T-cell (primary cell): ENCODE data around the gene FHIT. TPM values are rescaled to one million over a fixed set of nuclear protein-coding genes. Genes with fewer than 3 reads are reported as not detected.

Source experiments
- ATAC-seq, 4 experiments: fragments of 200-7000 bp in 3 of 4; fragments of 150-1000 bp in 1 of 4; cut with Tn5 transposase; replicated peaks in 1 of 4; 1 replicate in 3 of 4; 2 replicates in 1 of 4; pipeline ENCODE4 v1.10.0; 2021; ENCODE audit warnings: moderate library complexity in 3 of 4, mild to moderate bottlenecking in 2 of 4, moderate number of reproducible peaks in 1 of 4
- CTCF ChIA-PET, 2 donors: fragments of 300-600 bp; sonication (Branson Sonifier 250); formaldehyde crosslinking; loops; one replicate each; lab custom pipeline; 2022; ENCODE audit warnings: antibody characterized with exemption in 2 of 2; lab: Charles Lee
- POLR2A ChIA-PET, 2 donors: fragments of 300-600 bp; sonication (Branson Sonifier 250); formaldehyde crosslinking; loops; one replicate each; lab custom pipeline; 2022; ENCODE audit warnings: antibody characterized with exemption in 2 of 2; lab: Charles Lee
- DNase-seq, 35 experiments: peaks; one replicate each; pipeline versions ENCODE4 v3.0.0 to v3.0.0-alpha.2; 2013 to 2023
- H3K27ac ChIP-seq: one replicate; pipeline ENCODE4 v1.5.1; 2013; ENCODE audit warnings: low read length
- H3K27me3 ChIP-seq, 2 experiments: replicated peaks in 1 of 2; 1 replicate in 1 of 2; 2 replicates in 1 of 2; pipeline versions ENCODE4 v1.6.1 to v1.7.0; 2013; ENCODE audit warnings: low read length in 1 of 2, mixed read lengths in 1 of 2; ENCODE audit not compliant: control insufficient read depth in 2 of 2, insufficient read depth in 2 of 2; ENCODE audit errors: extremely low read depth in 1 of 2
- H3K36me3 ChIP-seq, 2 donors: 1 replicate in 1 of 2; 2 replicates in 1 of 2; pipeline versions ENCODE4 v1.6.1 to v1.7.0; 2013; ENCODE audit warnings: low read length in 1 of 2; ENCODE audit not compliant: control insufficient read depth in 2 of 2, insufficient read depth in 1 of 2; ENCODE audit errors: extremely low read depth in 1 of 2
- H3K4me1 ChIP-seq, 2 experiments: 1 replicate in 1 of 2; 2 replicates in 1 of 2; pipeline versions ENCODE4 v1.6.1 to v1.7.0; 2013; ENCODE audit warnings: low read length in 2 of 2, mixed read lengths in 1 of 2; ENCODE audit not compliant: insufficient read depth in 2 of 2, control insufficient read depth in 1 of 2; ENCODE audit errors: extremely low read depth in 1 of 2
- H3K4me3 ChIP-seq, 2 donors: 1 replicate in 1 of 2; 2 replicates in 1 of 2; pipeline versions ENCODE4 v1.5.1 to v1.7.0; 2013; ENCODE audit warnings: mild to moderate bottlenecking in 2 of 2, low read length in 1 of 2, moderate library complexity in 1 of 2; ENCODE audit not compliant: control insufficient read depth in 1 of 2; ENCODE audit errors: extremely low read depth in 1 of 2
- H3K9me3 ChIP-seq: 2 replicates; pipeline ENCODE4 v1.7.0; 2013
- H3K27ac Mint-ChIP-seq, 2 donors: one replicate each; pipeline ENCODE4 v1.8.0; 2020 to 2021; ENCODE audit warnings: mild to moderate bottlenecking in 2 of 2, mixed read lengths in 2 of 2
- H3K27me3 Mint-ChIP-seq, 2 donors: one replicate each; pipeline ENCODE4 v1.8.0; 2021 to 2022; ENCODE audit warnings: mixed read lengths in 2 of 2
- H3K36me3 Mint-ChIP-seq: one replicate; pipeline ENCODE4 v1.8.0; 2021; ENCODE audit warnings: mixed read lengths
- H3K4me1 Mint-ChIP-seq, 3 donors: one replicate each; pipeline ENCODE4 v1.8.0; 2020 to 2022; ENCODE audit warnings: mixed read lengths in 3 of 3, mild to moderate bottlenecking in 1 of 3
- H3K4me3 Mint-ChIP-seq, 3 donors: one replicate each; pipeline ENCODE4 v1.8.0; 2020 to 2022; ENCODE audit warnings: mild to moderate bottlenecking in 3 of 3, mixed read lengths in 3 of 3, moderate library complexity in 3 of 3
- H3K9me3 Mint-ChIP-seq, 3 donors: one replicate each; pipeline ENCODE4 v1.8.0; 2020 to 2022; ENCODE audit warnings: mixed read lengths in 3 of 3
- WGBS: methylation state at CpG from one replicate; pipeline ENCODE4 v1.1.5; 2013; ENCODE audit warnings: missing lambda C conversion rate; ENCODE audit not compliant: insufficient coverage; 5-methylcytosine and 5-hydroxymethylcytosine counted together
- total RNA-seq, 35 experiments: library from RNA in 6 of 35; stranded (reverse) in 6 of 35; fragments of 120-200 nt in 1 of 35; gene quantifications; one replicate each; pipeline versions ENCODE4 v1.2.1 to v1.2.4 and lab custom pipeline; 2013 to 2026

FHIT gene
- total RNA-seq, 5 donors from 2014 or later (not counting 1 experiment from before 2014, with no cell fraction given): 33.1 to 197 (median 78.3) TPM

- CTCF ChIA-PET: no interaction called here
- Mint-ChIP-seq H3K4me3 (no peak overlapping the region), H3K9me3 (no peaks in the 10 kb centered on the region), H3K36me3 (peaks cover 39% of the 10 kb centered on the region), H3K27ac (no peak overlapping the region), H3K4me1 (peaks cover 13 to 45% (median 34%) of the 10 kb centered on the region in 3 donors), H3K27me3 (no peaks in the 10 kb centered on the region)
- no peaks in the 10 kb centered on the region for H3K9me3 ChIP-seq
- ATAC-seq: no peak
- POLR2A ChIA-PET: interaction anchor here in 1 of 2 donors (0.6 kb wide), 1 partner anchor 272 kb away, joined by 3 read pairs; no protein-coding TSS in a partner anchor
- no peak overlapping the region for H3K27ac ChIP-seq
- H3K4me3 ChIP-seq: no peak overlapping the region
- H3K27me3 ChIP-seq: no peaks in the 10 kb centered on the region
- no peaks in the 10 kb centered on the region for H3K36me3 ChIP-seq
- WGBS: no CpG with 5 or more reads among the region's 1 CpG
- peaks cover 0 to 8% of the 10 kb centered on the region in 2 experiments for H3K4me1 ChIP-seq
- DNase-seq: no peak
Measured at GRCh38 chr3:59790241-59790640, 1461.0 kb downstream of the FHIT start.

- POLR2A ChIA-PET: no interaction called here
- Mint-ChIP-seq H3K9me3 (no peaks in the 10 kb centered on the region), H3K36me3 (peaks cover 46% of the 10 kb centered on the region), H3K4me3 (no peak overlapping the region), H3K27me3 (no peaks in the 10 kb centered on the region), H3K4me1 (peaks cover 22 to 48% (median 41%) of the 10 kb centered on the region in 3 donors), H3K27ac (no peak overlapping the region)
- H3K9me3 ChIP-seq: no peaks in the 10 kb centered on the region
- DNase-seq: no peak
- no peaks in the 10 kb centered on the region for H3K36me3 ChIP-seq
- WGBS: no CpG with 5 or more reads among the region's 4 CpGs
- CTCF ChIA-PET: no interaction called here
- no peak overlapping the region for H3K27ac ChIP-seq
- ATAC-seq: no peak
- no peak overlapping the region for H3K4me3 ChIP-seq
- no peaks in the 10 kb centered on the region for H3K27me3 ChIP-seq
- H3K4me1 ChIP-seq: peaks cover 7 to 8% of the 10 kb centered on the region in 2 experiments
Measured at GRCh38 chr3:59788801-59789200, 1462.5 kb downstream of the FHIT start.

- Mint-ChIP-seq H3K36me3 (peaks cover 46% of the 10 kb centered on the region), H3K27ac (no peak overlapping the region), H3K4me1 (peaks cover 28 to 51% (median 46%) of the 10 kb centered on the region in 3 donors), H3K4me3 (no peak overlapping the region), H3K27me3 (no peaks in the 10 kb centered on the region), H3K9me3 (no peaks in the 10 kb centered on the region)
- H3K27me3 ChIP-seq: no peaks in the 10 kb centered on the region
- no peak for ATAC-seq
- peaks cover 8 to 11% of the 10 kb centered on the region in 2 experiments for H3K4me1 ChIP-seq
- H3K27ac ChIP-seq: no peak overlapping the region
- H3K36me3 ChIP-seq: no peaks in the 10 kb centered on the region
- POLR2A ChIA-PET: no interaction called here
- H3K4me3 ChIP-seq: no peak overlapping the region
- DNase-seq: no peak
- WGBS: 80% methylated on average over 3 of the region's 3 CpGs
- no peaks in the 10 kb centered on the region for H3K9me3 ChIP-seq
- CTCF ChIA-PET: no interaction called here
Measured at GRCh38 chr3:59788133-59788532, 1463.1 kb downstream of the FHIT start.

GRCh38 chr3:59786374-59786773, 1464.9 kb downstream of the FHIT start:
- Histone ChIP-seq H3K4me1 (peaks cover 8 to 11% of the 10 kb centered on the region in 2 experiments), H3K4me3 (no peak overlapping the region), H3K36me3 (no peaks in the 10 kb centered on the region), H3K9me3 (no peaks in the 10 kb centered on the region), H3K27me3 (no peaks in the 10 kb centered on the region), H3K27ac (no peak overlapping the region)
- ATAC-seq (no peak), DNase-seq (no peak)
- Mint-ChIP-seq H3K27me3 (no peaks in the 10 kb centered on the region), H3K36me3 (peaks cover 43% of the 10 kb centered on the region), H3K9me3 (no peaks in the 10 kb centered on the region), H3K27ac (no peak overlapping the region), H3K4me1 (peaks cover 31 to 46% (median 44%) of the 10 kb centered on the region in 3 donors), H3K4me3 (no peak overlapping the region)
- CTCF ChIA-PET: no interaction called here
- POLR2A ChIA-PET: no interaction called here
- WGBS: 100% methylated on average over 1 of the region's 6 CpGs

- DNase-seq (no peak), ATAC-seq (no peak)
- Histone ChIP-seq H3K27ac (no peak overlapping the region), H3K9me3 (no peaks in the 10 kb centered on the region), H3K4me3 (no peak overlapping the region), H3K27me3 (no peaks in the 10 kb centered on the region), H3K4me1 (peaks cover 0 to 11% of the 10 kb centered on the region in 2 experiments), H3K36me3 (no peaks in the 10 kb centered on the region)
- peaks cover 24 to 41% (median 33%) of the 10 kb centered on the region in 3 donors for H3K4me1 Mint-ChIP-seq
- H3K27me3 Mint-ChIP-seq: no peaks in the 10 kb centered on the region
- H3K27ac Mint-ChIP-seq: no peak overlapping the region
- no CpG with 5 or more reads among the region's 1 CpG for WGBS
- H3K4me3 Mint-ChIP-seq: peak overlapping the region in 1 of 3 donors; percentile 7
- ChIA-PET CTCF (no interaction called here), POLR2A (no interaction called here)
- H3K36me3 Mint-ChIP-seq: peaks cover 50% of the 10 kb centered on the region
- H3K9me3 Mint-ChIP-seq: no peaks in the 10 kb centered on the region
Measured at GRCh38 chr3:59784164-59784563, 1467.1 kb downstream of the FHIT start.

- ATAC-seq (peak in 2 of 4 experiments; percentile 53 to 55), DNase-seq (peak in 5 of 35 experiments; percentile 1 to 30 (median 7))
- CTCF ChIA-PET: no interaction called here
- H3K4me3 ChIP-seq: no peak overlapping the region
- peaks cover 0 to 11% of the 10 kb centered on the region in 2 experiments for H3K4me1 ChIP-seq
- no peaks in the 10 kb centered on the region for H3K27me3 ChIP-seq
- H3K9me3 ChIP-seq: no peaks in the 10 kb centered on the region
- POLR2A ChIA-PET: no interaction called here
- no peak overlapping the region for H3K27ac ChIP-seq
- H3K36me3 ChIP-seq: no peaks in the 10 kb centered on the region
- no peaks in the 10 kb centered on the region for H3K27me3 Mint-ChIP-seq
- peaks cover 26 to 45% (median 36%) of the 10 kb centered on the region in 3 donors for H3K4me1 Mint-ChIP-seq
- peaks cover 52% of the 10 kb centered on the region for H3K36me3 Mint-ChIP-seq
- peak overlapping the region in 1 of 3 donors; percentile 7 for H3K4me3 Mint-ChIP-seq
- H3K27ac Mint-ChIP-seq: no peak overlapping the region
- H3K9me3 Mint-ChIP-seq: no peaks in the 10 kb centered on the region
- WGBS: 100% methylated on average over 1 of the region's 3 CpGs
Measured at GRCh38 chr3:59783468-59783988, 1467.7 kb downstream of the FHIT start.
